WERI-Rb-1 (cell line): Measurements from ENCODE around the gene SGPP1.
A peak's percentile ranks its signal among the peaks of the same experiment; 100 is the strongest.

Experiments used
- DNase-seq: peaks from one replicate; pipeline ENCODE4 v3.0.0-alpha.2; 2020
- H3K27ac ChIP-seq: fragments of 250-450 bp; sonication (Bioruptor Pico); 2 replicates; pipeline ENCODE4 v1.5.1; 2020; ENCODE audit warnings: mild to moderate bottlenecking, moderate library complexity
- H3K27me3 ChIP-seq: fragments of 250-450 bp; sonication (Bioruptor Pico); 2 replicates; pipeline ENCODE4 v1.5.1; 2021; ENCODE audit warnings: mild to moderate bottlenecking, low read depth, moderate library complexity; ENCODE audit not compliant: insufficient read depth, severe bottlenecking
- H3K36me3 ChIP-seq: fragments of 250-450 bp; sonication (Bioruptor Pico); 2 replicates; pipeline ENCODE4 v1.5.1; 2020; ENCODE audit warnings: mild to moderate bottlenecking, moderate library complexity
- H3K4me3 ChIP-seq: 2 replicates; pipeline ENCODE4 v1.5.1; 2011; ENCODE audit warnings: low read depth, mild to moderate bottlenecking, control low read depth, low read length
- H3K9me3 ChIP-seq: fragments of 250-450 bp; sonication (Bioruptor Pico); 2 replicates; pipeline ENCODE4 v1.5.1; 2021; ENCODE audit warnings: mild to moderate bottlenecking, moderate library complexity; ENCODE audit not compliant: severe bottlenecking
- TF ChIP-seq, protein P1 (sequence below): IDR thresholded peaks from 2 replicates; pipeline ENCODE4 v1.5.1; 2011; ENCODE audit warnings: low read depth, mild to moderate bottlenecking, control low read depth, inconsistent platforms, low read length

SGPP1 gene

DNA sequence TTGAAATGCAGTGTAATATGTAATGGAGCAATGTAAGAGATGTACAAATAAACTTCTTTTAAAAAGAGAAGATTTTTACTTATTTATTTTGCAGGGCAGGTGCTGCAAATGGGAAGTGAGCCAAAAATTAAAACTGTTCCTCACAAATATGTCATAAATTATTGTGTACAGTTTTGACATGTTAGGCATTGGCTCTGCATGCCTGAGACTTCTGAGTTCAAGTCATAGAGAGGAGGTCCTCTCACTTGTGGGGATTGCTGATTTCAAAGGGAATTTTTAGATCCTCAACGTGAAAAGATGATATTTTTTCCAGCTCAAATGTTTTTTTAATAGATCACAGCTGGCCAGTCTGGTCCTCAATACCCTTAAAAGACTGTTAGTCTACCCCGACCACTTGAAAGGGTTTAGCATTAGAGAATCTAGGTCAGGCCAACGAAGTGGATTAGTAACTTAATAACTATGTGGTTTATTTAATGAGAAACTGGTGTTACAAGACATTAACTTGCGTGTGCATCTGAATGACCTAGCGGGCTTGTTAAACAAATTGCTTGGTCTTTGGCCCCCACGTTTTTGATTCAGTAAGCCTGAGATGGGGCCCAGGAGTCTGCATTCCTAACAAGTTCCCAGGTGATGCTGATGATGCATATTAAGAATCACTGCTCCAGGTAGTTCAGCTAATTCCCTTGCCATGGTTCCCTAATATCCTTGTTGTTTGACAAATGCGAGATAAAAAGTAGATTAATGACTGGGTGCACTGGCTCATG lies 55.3 kb downstream of the SGPP1 start:
- peak; percentile 72 for DNase-seq
- Histone ChIP-seq H3K4me3 (no peak overlapping the region), H3K27me3 (no peaks in the 10 kb centered on the region), H3K9me3 (peaks cover 2% of the 10 kb centered on the region), H3K27ac (peak overlapping the region; percentile 84), H3K36me3 (peaks cover 4% of the 10 kb centered on the region; the same call in 1 of the 2 replicates)
- TF ChIP-seq, protein P1, sequence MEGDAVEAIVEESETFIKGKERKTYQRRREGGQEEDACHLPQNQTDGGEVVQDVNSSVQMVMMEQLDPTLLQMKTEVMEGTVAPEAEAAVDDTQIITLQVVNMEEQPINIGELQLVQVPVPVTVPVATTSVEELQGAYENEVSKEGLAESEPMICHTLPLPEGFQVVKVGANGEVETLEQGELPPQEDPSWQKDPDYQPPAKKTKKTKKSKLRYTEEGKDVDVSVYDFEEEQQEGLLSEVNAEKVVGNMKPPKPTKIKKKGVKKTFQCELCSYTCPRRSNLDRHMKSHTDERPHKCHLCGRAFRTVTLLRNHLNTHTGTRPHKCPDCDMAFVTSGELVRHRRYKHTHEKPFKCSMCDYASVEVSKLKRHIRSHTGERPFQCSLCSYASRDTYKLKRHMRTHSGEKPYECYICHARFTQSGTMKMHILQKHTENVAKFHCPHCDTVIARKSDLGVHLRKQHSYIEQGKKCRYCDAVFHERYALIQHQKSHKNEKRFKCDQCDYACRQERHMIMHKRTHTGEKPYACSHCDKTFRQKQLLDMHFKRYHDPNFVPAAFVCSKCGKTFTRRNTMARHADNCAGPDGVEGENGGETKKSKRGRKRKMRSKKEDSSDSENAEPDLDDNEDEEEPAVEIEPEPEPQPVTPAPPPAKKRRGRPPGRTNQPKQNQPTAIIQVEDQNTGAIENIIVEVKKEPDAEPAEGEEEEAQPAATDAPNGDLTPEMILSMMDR = no peak

DNA sequence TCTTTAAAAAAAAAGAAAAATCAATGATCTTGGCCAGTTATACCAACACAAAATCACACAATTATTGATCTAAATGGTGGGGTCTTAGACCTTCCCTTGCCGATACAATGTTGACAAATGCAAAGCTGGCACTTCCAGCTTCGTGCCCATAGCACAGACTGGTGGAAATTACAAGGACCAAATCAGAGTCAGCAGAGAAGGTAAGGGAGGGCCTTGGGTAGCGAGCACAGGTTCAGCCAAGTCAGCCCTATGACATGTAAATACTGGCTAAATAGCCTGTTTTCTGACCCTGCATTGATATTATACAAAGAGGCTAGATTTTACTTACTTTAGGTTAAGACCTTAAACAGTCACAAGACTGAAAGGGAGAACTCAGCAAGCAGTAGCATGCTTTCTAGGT lies 55.9 kb downstream of the SGPP1 start:
- peak overlapping the region; percentile 84 for H3K27ac ChIP-seq
- TF ChIP-seq, protein P1 = no peak
- peaks cover 2% of the 10 kb centered on the region; the same call in 1 of the 2 replicates for H3K36me3 ChIP-seq
- DNase-seq = peak; percentile 21
- no peaks in the 10 kb centered on the region for H3K27me3 ChIP-seq
- peaks cover 1% of the 10 kb centered on the region for H3K9me3 ChIP-seq
- no peak overlapping the region for H3K4me3 ChIP-seq

DNA sequence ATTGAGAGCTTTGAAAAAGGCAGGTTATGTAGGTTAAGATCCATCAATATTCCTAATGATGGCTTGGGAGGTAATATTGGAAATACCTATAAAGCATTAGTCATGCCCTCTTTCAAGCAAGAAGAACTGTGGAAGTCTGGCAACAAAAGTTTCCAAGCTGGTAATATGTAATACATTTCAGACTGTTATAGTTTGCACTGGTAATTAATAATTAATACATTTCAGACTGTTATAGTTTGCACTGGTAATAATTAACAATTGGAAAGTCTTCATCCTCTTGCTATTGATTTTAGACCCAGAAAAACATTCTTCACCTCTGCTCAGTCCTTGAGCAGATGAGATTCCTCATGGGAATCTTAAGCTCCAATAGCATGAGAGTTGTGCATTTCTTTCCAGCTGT lies 57.2 kb downstream of the SGPP1 start:
- Histone ChIP-seq H3K4me3 (no peak overlapping the region), H3K36me3 (no peaks in the 10 kb centered on the region), H3K9me3 (no peaks in the 10 kb centered on the region), H3K27me3 (no peaks in the 10 kb centered on the region), H3K27ac (no peak overlapping the region)
- TF ChIP-seq, protein P1 = no peak
- DNase-seq = no peak

DNA sequence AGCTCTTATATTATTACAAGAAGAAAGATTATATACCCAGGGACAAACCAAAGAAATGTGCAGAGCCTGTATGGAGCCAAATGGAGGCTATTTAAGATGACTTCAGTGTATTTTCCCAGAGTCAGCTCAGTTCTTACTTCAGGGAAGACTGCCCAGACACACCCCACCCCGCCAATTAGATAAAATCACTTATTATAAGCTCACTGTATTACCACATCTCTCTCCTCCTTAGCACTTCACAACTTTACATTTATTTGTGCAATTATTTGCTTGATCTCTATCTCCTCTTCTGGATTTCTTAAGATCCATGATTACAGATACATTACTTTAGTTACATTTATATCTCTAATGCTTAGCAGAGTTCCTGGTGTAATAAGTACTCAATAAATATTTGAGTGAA lies 61.5 kb downstream of the SGPP1 start:
- Histone ChIP-seq H3K27me3 (no peaks in the 10 kb centered on the region), H3K36me3 (no peaks in the 10 kb centered on the region), H3K27ac (no peak overlapping the region), H3K4me3 (no peak overlapping the region), H3K9me3 (no peaks in the 10 kb centered on the region)
- TF ChIP-seq, protein P1 = no peak
- DNase-seq = no peak

DNA sequence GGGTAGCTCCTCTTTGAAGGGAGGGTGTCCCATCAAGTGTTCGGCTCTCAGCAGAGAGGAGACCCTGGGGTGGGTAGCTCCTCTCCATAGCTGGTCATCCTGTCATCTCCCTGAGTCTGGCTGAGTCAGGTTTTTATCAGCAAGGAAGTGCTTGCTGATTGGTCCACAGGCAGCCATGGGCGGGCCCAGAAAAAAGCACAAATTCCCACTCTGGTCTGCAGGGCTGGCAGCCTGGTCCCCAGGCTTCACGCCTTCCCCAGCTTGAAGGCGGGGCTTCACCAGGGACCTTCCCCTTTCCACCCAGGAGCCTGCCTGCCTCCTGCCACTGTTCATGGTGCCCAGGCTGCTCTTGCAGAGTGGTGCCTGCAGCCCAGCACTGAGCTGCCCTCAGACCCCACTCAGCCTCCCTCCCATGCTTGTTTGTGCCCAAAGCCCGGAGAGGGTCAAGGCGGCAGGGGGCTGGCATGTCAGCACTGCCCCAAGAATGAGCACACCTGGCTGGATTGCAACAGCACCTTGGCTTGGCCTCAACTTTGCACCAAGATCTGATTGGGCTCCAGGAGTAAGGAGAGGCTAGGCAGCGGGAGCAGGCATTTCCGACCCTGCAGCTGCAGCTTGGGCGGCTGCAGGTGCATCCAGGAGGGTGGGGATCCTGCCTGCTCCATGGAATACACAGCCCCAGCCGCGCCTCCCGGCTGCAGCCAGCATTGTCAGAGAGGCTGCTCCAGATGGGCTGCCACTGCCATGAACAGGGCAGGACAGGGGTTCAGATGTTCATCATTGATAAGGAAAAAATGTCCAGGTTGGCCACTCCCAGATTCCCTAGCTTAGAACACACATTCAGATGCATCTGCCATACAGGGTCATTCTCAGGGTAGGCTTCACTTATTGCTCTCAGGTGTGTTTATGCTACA lies 64.2 kb downstream of the SGPP1 start:
- Histone ChIP-seq H3K27ac (no peak overlapping the region), H3K4me3 (no peak overlapping the region), H3K9me3 (no peaks in the 10 kb centered on the region), H3K36me3 (no peaks in the 10 kb centered on the region), H3K27me3 (no peaks in the 10 kb centered on the region)
- TF ChIP-seq, protein P1 = no peak
- DNase-seq = no peak
